HEK293T (cell line): ENCODE measurements around the gene SP6.

ENCODE experiments used
- CTCF ChIA-PET: fragments of 350-600 bp; formaldehyde crosslinking; extraction: SDS; loops from one replicate; lab custom pipeline; 2021; ENCODE audit warnings: antibody characterized with exemption, inconsistent platforms; lab: Yijun Ruan, JAX
- POLR2A ChIA-PET: fragments of 350-600 bp; formaldehyde crosslinking; extraction: SDS; loops from one replicate; lab custom pipeline; 2020; ENCODE audit warnings: antibody characterized with exemption, inconsistent platforms; lab: Yijun Ruan, JAX
- DNase-seq: peaks from one replicate; pipeline ENCODE4 v3.0.0; 2012; ENCODE audit warnings: mixed read lengths; ENCODE audit errors: extremely low spot score
- ARNT ChIP-seq: fragments of 450-650 bp; IDR thresholded peaks from 2 replicates; pipeline ENCODE4 v1.6.1; 2017; ENCODE audit warnings: mild to moderate bottlenecking
- BHLHE40 ChIP-seq: fragments of 450-650 bp; IDR thresholded peaks from 2 replicates; pipeline ENCODE4 v1.6.1; 2016; ENCODE audit warnings: mild to moderate bottlenecking, moderate library complexity, borderline replicate concordance
- CTBP1 ChIP-seq: fragments of 450-650 bp; IDR thresholded peaks from 2 replicates; pipeline ENCODE4 v1.6.1; 2016; ENCODE audit warnings: borderline replicate concordance
- ELF4 ChIP-seq: fragments of 450-650 bp; IDR thresholded peaks from 2 replicates; pipeline ENCODE4 v1.6.1; 2017; ENCODE audit warnings: antibody characterized with exemption
- FOXA1 ChIP-seq: fragments of 450-650 bp; IDR thresholded peaks from 2 replicates; pipeline ENCODE4 v1.6.1; 2016; ENCODE audit warnings: mild to moderate bottlenecking
- FOXK2 ChIP-seq: fragments of 450-650 bp; IDR thresholded peaks from 2 replicates; pipeline ENCODE4 v1.6.1; 2016; ENCODE audit warnings: mild to moderate bottlenecking
- FOXM1 ChIP-seq: fragments of 450-650 bp; IDR thresholded peaks from 2 replicates; pipeline ENCODE4 v1.6.1; 2017; ENCODE audit warnings: mild to moderate bottlenecking, borderline replicate concordance
- HDGF ChIP-seq: fragments of 450-650 bp; IDR thresholded peaks from 2 replicates; pipeline ENCODE4 v1.6.1; 2017; ENCODE audit warnings: antibody characterized with exemption, borderline replicate concordance
- L3MBTL2 ChIP-seq: fragments of 450-650 bp; conservative IDR thresholded peaks from 2 replicates; pipeline ENCODE4 v1.6.1; 2016; ENCODE audit warnings: mild to moderate bottlenecking
- LEF1 ChIP-seq: fragments of 450-650 bp; IDR thresholded peaks from 2 replicates; pipeline ENCODE4 v1.6.1; 2017; ENCODE audit warnings: mild to moderate bottlenecking, borderline replicate concordance
- NFRKB ChIP-seq: fragments of 450-650 bp; IDR thresholded peaks from 2 replicates; pipeline ENCODE4 v1.6.1; 2016; ENCODE audit warnings: mild to moderate bottlenecking, moderate library complexity
- PKNOX1 ChIP-seq: fragments of 450-650 bp; IDR thresholded peaks from 2 replicates; pipeline ENCODE4 v1.6.1; 2016
- SP1 ChIP-seq: fragments of 450-650 bp; IDR thresholded peaks from 2 replicates; pipeline ENCODE4 v1.6.1; 2017
- SUZ12 ChIP-seq: fragments of 450-650 bp; IDR thresholded peaks from 2 replicates; pipeline ENCODE4 v1.6.1; 2016; ENCODE audit warnings: mild to moderate bottlenecking
- TARDBP ChIP-seq: fragments of 450-650 bp; IDR thresholded peaks from 2 replicates; pipeline ENCODE4 v1.6.1; 2016
- ZNF384 ChIP-seq: fragments of 450-650 bp; IDR thresholded peaks from 2 replicates; pipeline ENCODE4 v1.6.1; 2016

The SP6 gene

DNA sequence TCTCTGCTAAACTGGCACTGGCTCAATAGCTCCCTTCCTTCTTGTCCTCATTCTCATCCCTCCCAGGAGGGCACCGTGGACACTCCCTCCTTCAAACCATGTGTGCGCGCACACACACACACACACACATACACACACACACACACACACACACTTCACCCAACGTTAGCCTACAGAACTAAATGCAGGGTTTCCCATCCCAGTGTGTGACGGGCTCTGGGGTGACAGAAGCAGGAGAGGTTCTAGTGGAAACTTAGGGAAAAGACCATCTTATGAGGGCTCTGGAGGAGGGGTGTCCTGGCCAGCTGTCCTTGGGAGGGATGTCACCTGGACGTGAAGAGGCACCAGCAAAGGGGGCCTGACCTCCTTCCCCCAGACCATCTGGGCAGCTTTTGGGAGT, 49.1 kb downstream of the SP6 start:
- no peak for DNase-seq
- CTCF ChIA-PET = interaction anchor here (0.6 to 1.0 kb wide), 3 partner anchors 9 to 51 kb away, joined by 3 to 4 read pairs (median 4); no protein-coding TSS in a partner anchor
- TF ChIP-seq SUZ12 (no peak), ELF4 (no peak), LEF1 (no peak), FOXA1 (no peak), L3MBTL2 (no peak), BHLHE40 (no peak), SP1 (no peak), TARDBP (no peak), PKNOX1 (no peak), ZNF384 (no peak), NFRKB (no peak), HDGF (no peak), FOXM1 (no peak), CTBP1 (no peak)
- POLR2A ChIA-PET = interaction anchor here (1.3 kb wide), 1 partner anchor 29 kb away, joined by 3 read pairs; no protein-coding TSS in a partner anchor

DNA sequence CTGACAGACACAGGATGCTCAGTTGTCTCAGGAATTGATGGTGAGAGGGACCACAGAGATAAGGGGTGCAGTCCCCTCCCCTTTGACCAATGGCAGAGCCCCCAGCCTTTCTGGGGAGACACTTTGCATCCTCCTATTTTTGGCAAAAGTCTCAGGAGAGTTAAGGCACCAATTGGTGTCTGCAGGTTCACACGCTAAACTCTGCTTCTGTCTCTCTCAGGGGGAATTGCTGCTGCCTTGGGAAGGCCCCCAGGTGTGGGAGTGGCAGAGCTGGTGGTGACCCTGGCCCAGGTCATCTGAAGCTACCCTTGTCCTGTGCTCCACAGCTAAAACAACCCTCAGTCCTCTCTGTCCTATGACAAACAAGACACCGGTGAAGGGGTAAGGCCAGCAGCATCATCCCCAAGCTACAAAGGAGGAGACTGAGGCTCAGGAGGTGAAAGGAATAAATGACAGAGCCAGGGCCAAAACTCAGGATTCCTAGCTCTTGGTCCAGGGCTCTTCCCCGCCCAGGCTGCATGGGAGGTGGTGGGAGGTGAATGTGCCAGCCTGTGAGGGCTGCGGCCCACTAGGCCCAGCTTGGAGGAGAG, 49.7 kb downstream of the SP6 start:
- POLR2A ChIA-PET = interaction anchor here (1.1 to 1.3 kb wide), 2 partner anchors 29 to 30 kb away, joined by 3 read pairs; partner anchors contain the start of genes LRRC46 and MRPL10
- no peak for TF ChIP-seq PKNOX1
- no peak for TF ChIP-seq L3MBTL2
- no peak for TF ChIP-seq SP1
- TF ChIP-seq FOXK2 = no peak
- TF ChIP-seq ZNF384 = no peak
- TF ChIP-seq LEF1 = no peak
- no peak for TF ChIP-seq HDGF
- TF ChIP-seq NFRKB = no peak
- no peak for TF ChIP-seq ELF4
- no peak for TF ChIP-seq CTBP1
- no peak for TF ChIP-seq FOXA1
- no peak for TF ChIP-seq TARDBP
- CTCF ChIA-PET = interaction anchor here (0.6 to 1.0 kb wide), 4 partner anchors 8 to 88 kb away, joined by 3 to 4 read pairs (median 4); no protein-coding TSS in a partner anchor
- no peak for DNase-seq

GRCh38 chr17:47800686-47801085, 50.3 kb downstream of the SP6 start:
- CTCF ChIA-PET = interaction anchor here (0.6 to 1.0 kb wide), 2 partner anchors 10 to 89 kb away, joined by 3 to 4 read pairs; no protein-coding TSS in a partner anchor
- TF ChIP-seq FOXK2 = no peak
- TF ChIP-seq ELF4 = no peak
- TF ChIP-seq TARDBP = no peak
- no peak for TF ChIP-seq ZNF384
- TF ChIP-seq ARNT = no peak
- TF ChIP-seq PKNOX1 = no peak
- no peak for TF ChIP-seq CTBP1
- TF ChIP-seq L3MBTL2 = no peak
- no peak for DNase-seq
- POLR2A ChIA-PET = interaction anchor here (1.1 kb wide), 1 partner anchor 31 kb away, joined by 3 read pairs; the partner anchor contains the start of genes LRRC46 and MRPL10

- no peak for DNase-seq
- TF ChIP-seq CTBP1 (no peak), FOXK2 (no peak), FOXA1 (no peak), SUZ12 (no peak), PKNOX1 (no peak), TARDBP (no peak)
- ChIA-PET CTCF (interaction anchor here (0.8 kb wide), 1 partner anchor 8 kb away, joined by 3 read pairs; no protein-coding TSS in a partner anchor), POLR2A (interaction anchor here (1.0 kb wide), 1 partner anchor 34 kb away, joined by 4 read pairs; the partner anchor contains the start of genes LRRC46 and MRPL10)
These were observed 53.2 kb downstream of the SP6 start for GRCh38 chr17:47797797-47798196.
